Measurements from ENCODE around the gene FGA.

Gene FGA

GRCh38 chr4:154542271-154542879 is 48.2 kb downstream of the FGA start:
- DNase-seq (ENCODE audit: low read depth in 2 of 2, low spot score in 1 of 2) = no peak
